NCI-H2029 (cell line): Measurements from ENCODE around the gene IER5L.
"Not testable (repeated sequence)": the region's sequence is repeated elsewhere in the genome, so short reads cannot be mapped to it uniquely, and the experiment has no call there.

Experiments used
- DNase-seq: peaks from one replicate; lab custom pipeline; 2025; lab: John Stamatoyannopoulos, UW

IER5L gene

DNA sequence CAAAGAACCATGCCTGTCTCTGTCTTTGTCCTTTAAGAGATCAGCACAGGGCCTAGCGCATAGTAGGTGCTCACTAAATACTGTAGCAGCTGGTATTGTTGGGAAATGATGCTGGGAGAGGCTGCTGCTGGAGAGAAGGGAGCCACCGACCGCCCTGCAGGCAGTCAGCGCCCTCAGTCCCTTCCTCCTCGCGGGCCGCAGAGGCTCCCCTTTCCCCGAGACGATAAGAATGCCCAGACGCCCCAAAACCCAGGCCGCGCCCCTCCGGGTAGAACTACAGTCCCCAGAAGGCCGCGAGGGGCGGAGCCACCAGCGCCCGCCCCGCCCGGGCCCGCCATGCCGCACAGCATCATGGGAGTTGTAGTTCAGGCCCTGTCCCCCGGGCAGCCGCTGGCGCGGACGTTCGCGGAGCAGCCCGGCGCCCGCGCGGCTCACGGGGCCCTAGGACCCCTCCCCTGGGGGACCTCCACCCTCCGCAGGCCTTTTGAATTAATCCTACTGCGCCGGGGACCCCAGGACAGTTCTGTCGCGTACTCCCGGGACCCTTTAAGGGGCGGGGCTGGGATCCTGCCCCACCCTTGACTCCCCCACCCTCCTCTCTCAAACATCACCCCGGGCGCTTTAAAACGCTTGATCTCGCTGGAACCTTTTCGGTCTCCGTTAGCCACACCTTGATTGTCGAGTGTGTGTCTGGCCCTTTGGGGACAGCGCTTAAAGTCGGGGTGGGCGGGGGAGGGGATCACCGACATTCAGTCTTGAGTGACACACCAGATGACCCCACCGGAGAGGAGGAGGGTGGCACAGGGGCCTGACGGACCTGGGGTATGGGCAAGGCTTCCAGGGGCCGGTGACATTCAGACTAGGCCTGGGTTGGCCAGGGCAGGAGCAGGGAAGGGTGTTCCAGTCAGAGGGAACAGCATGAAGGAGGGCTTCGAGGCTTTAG is 24.8 kb upstream of the IER5L start:
- DNase-seq = peak; percentile 48

DNA sequence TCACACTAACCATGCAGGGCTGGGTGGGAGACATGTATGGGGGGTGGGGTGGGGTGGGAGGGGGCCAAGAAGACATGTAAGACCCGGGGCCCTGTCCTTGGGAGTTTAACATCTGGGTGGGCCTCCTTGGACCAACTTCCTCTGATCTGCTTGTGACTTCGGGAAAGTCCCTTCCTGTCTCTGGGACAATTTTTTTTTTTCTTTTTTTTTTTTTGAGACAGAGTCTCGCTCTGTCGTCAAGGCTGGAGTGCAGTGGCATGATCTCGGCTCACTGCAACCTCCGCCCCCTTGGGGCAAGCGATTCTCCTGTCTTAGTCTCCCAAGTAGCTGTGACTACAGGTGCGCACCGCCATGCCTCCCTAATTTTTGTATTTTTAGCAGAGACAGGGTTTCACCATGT is 23.8 kb upstream of the IER5L start:
- DNase-seq = no peak

DNA sequence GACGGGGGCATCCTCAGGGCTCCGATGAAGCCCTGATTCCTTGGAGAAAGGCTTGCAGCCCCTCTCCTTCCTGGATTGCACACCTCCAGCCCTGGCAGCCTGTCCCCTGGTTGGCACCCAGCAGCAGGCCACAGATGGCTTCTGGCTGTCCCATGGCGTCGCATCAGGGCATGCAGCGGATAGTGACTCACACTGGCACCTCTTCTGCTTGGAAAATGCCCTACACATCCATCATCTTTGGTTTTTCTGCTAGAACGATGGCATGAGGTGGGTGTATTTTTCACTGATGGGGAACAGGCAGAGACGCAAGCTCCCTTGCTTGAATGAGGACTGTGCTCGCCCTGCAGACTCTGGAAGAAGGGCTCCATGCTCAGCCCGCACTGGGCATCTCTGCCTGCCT is 23.2 kb upstream of the IER5L start:
- no peak for DNase-seq

DNA sequence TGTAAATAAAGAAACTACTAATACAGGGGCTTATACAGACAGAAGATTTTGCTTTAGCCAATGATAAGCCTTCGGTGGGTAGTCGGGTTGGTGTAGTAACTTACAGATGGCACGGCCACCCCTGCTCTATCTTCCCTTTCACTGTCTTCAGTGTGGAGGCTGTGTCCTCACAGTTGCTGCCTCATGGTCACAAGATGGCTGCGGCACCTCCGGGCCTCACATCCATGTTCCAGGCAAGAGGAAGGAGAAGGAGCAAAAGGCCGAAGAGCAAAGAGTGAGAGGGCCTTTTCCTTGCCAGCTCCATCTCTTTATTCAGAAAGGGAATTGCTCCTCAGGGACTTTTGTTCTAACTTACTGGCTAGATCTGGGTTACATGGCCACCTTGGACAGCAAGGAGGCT is 22.2 kb upstream of the IER5L start:
- no peak for DNase-seq

DNA sequence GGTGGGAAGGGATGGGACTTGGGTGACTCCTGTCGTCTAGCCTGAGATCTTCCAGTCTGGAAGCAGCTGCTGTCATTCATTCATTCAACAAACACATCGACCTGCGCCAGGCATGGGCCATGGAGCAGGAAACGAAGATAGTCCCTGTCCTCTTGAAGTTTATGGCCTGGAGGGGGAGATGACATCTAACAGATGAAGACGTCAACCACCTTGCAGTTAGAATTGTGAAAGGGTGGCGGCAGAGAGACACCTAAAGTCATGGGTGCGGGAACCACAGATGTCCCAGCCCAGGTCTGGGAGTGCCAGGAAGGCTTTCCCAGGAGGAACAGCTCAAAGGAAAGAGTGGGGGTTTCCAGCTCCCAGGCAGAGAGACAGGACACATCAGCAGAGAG is 21.0 kb upstream of the IER5L start:
- no peak for DNase-seq

DNA sequence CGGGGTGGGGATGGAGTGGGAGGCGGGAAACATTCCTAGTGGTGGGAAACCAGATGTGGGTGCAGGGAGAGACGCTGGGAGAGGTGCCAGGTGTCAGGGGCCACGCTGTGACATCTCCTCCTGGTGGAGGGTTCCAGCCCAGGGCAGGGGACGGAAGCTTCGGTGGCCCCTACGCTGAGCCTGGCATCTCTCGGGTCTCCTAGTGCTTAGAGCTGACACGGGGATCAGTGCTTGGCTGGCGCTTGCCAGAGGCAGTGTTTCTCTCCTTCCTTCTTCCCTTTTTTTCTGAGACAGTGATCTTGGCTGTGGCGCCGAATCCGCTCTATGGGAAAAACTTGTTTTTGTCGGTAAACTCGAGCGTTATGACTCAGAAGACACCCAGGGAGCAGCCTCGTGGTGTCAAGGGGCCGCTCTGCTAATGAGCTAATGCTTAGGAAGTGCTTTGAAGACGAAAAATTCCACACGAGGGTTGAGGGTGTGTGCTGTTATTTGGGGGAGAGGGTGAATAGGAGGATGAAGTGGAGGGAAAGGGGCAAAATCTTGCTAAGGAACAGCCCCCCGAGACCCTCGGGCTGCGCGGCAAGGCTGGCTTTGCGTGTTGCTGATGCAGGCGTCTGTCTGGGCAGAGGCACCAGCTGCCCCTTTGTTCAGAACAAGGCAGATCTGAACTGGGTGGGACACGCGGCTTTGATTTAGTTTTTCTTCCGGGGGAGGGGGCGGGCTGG is 20.4 kb upstream of the IER5L start:
- no peak for DNase-seq

DNA sequence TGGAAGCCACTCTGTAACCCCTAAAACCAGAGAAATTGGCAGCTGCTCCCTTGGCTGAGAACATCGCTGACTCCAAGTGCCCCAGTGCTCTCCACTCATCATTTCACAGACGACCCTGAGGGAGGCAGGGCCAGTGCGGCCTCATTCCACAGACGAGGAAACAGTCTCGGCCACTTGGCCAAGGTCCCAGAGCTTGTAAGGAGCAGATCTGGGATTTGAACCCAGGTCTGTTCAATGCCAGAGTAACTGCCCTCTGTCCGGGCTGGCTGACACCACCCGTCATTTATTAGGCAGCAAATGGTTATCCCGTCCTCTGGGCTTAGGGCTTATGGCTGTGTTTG is 19.9 kb upstream of the IER5L start:
- DNase-seq = no peak

DNA sequence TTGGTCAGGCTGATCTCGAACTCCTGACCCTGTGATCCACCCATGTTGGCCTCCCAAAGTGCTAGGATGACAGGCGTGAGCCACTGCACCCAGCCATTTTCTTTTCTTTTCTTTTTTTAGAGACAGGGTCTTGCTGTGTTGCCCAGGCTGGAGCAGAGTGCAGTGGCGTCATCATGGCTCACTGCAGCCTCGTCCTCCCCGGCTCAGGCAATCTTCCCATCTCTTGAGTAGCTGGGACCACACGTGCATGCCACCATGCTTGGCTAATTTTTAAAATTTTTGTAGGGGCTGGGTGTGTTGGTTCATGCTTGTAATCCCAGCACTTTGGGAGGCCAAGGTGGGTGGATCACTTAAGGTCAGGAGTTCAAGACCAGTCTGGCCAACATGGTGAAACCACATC is 19.0 kb upstream of the IER5L start:
- not testable (repeated sequence) for DNase-seq

DNA sequence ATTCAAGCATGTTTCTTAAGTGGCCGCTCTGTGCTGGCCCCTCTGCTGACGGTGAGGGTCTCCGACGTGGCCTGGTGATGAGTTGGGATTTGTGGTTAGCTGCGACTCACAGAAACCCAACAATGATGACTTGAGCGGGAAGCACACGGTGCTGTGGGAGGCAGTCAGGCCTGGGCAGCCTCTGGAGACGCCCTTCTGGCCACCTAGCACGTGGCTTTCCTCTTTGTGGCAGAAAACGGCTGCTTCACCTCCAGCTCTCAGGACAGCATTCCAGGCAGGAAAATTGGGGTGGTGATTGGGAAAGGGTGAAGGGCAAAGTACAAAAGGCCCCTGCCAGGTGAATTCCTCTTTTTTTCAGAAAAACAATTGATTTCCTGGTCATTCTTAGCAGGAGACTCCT is 17.5 kb upstream of the IER5L start:
- no peak for DNase-seq

DNA sequence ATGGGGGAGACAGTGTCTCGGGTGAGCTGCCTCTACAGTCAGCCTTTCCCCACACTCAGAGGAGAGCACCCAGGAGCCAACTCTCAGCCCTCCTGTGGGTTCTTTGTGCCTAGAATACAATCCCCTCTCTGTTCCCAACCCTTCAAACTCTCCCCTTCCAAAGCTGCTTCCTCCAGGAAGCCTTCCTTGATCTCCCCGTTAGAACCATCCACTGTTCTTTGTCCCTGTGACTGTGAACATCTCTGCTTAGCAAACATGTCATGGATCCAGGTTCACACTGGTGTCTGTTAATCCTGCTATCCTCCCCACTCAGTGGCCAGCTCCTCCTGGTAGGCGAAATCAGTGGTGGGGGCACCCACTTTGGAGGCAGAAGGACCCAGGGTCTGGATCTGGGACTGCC is 16.2 kb upstream of the IER5L start:
- no peak for DNase-seq

DNA sequence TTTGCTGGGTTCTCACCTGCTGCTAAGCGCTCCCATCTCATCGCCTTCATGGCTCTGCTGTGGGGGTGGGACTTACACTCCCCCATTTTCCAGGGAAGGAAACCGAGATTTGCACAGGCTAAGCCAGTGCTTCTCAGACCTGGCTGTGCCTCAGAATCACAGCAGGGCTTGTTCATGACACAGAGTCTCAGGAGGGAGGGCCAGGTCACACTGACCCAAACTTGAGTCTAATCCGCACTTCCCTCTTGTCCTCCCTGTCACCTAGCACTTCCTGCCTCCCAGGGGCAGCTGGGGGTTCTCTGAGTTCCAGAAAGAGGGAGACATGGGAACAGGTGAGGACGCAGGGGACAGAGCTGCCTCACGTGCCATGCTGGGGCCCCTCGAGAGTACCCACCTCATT is 15.6 kb upstream of the IER5L start:
- DNase-seq = no peak

DNA sequence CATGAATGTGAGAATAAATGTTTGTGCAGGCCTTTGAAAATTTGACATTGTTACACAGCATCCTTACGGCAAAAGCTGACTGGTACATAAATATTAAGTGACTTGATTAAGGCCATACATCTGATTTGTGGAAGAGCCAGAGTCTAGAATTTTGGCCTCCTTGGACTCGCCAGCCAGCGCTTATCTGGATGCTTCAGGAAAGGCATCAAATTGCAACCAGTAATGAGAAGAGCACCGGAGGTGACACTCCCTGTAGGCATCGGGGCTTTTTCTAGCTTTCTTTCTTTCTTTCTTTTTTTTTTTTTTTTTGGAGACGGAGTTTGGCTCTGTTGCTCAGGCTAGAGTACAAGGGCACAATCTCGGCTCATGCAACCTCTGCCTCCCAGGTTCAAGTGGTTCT is 13.2 kb upstream of the IER5L start:
- DNase-seq = no peak

DNA sequence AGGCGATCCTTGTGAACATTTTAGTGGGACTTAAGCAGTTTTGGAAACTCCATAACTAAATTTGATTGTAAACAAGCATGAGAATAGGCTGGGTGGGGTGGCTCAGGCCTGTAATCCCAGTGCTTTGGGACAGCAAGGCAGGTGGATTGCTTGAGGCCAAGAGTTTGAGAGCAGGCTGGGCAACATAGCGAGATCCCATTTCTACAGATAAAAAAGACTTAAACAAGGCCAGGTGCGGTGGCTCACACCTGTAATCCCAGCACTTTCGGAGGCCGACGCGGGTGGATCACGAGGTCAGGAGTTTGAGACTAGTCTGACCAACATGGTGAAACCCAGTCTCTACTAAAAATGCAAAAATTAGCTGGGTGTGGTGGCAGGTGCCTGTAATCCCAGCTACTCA is 11.9 kb upstream of the IER5L start:
- DNase-seq = not testable (repeated sequence)

DNA sequence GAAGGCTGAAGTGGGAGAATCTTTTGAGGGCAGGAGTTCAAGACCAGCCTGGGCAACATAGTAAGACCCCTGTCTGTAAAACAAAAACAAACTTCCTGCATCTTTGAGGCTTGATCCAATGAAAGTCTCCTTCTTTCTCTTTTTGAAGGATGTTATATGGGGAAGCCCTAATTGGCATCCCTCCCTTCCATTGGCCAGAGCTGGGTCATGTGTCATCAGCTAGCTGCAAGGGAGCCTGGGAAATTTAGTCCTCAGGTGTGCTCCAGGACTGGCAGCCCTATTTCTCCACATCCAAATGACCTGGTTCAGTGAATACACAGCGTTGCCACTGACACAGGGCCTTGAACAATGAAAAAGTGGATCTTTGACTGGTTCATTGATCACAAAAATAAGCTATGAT is 9.0 kb upstream of the IER5L start:
- DNase-seq = no peak

DNA sequence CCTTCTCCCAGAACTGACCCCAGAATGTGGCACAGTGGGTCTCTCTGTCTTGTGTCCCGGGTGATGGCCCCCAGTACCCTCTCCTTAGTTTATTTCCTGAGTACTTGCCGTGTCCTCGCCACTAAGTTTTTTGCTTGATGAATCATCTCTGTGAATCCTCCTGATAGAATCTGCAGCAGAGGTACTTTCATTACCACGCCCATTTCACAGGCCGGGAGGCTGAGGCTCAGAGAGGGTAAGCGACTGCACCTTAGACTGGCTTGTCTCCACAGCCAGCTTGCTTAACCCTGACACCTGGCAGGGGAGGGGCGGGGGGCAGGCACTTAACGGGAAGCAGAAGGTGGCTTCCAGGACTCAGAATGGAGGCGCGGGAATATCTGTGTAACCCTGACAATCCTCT is 7.9 kb upstream of the IER5L start:
- DNase-seq = no peak

DNA sequence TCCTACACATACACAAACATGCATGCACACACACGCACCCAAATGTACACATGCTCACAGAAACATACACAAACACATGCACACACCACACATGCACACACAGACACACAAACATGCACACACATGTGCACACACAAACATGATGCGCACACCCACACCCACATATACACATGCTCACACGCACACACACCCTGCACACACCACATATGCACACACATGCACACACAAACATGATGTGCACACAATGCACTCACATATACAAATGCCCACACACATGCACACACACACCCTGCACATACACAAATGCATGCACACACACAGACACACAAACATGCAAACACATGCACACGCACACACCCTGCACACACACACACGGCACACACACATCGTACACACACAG is 7.3 kb upstream of the IER5L start:
- DNase-seq = no peak

DNA sequence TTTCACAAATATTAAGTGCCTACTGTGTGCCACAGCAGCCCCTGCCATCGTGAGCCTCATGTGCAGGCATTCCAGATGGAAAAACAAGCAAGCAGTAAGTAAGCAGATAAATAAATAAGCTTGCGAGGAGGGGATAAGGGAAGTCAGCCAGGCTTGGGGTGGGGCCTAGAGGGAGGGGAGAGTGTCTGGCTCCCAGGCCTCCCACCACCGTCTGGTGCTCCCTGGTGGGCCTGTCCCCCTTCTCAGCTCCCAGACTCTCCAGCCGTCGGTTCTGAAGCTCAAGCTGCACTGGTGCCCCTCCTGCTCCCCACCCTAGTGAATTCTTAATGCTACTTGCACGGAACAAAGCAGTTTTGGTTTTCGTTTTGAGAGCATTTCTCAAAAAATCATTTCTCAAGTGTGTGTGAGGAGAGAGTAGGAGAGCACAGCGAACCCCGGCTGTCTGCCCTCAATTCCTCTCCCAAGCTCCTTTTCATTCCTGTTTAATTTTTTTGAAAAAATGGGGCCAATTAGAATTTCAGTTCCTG is 6.6 kb upstream of the IER5L start:
- no peak for DNase-seq

DNA sequence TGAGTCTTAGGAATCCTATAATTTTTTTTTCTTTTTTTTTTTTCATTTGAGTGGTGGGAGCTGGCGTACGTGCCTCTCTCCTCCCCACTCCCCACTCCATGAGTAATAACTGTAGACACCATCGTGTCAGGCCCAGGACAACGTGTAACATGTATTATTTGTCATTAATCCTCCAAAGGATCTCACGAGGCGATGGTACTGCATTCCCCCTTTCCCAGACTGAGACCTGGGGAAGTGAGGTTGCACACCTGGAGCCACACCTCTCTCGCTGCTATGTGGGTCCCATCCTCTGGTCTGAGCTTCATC is 6.1 kb upstream of the IER5L start:
- no peak for DNase-seq

DNA sequence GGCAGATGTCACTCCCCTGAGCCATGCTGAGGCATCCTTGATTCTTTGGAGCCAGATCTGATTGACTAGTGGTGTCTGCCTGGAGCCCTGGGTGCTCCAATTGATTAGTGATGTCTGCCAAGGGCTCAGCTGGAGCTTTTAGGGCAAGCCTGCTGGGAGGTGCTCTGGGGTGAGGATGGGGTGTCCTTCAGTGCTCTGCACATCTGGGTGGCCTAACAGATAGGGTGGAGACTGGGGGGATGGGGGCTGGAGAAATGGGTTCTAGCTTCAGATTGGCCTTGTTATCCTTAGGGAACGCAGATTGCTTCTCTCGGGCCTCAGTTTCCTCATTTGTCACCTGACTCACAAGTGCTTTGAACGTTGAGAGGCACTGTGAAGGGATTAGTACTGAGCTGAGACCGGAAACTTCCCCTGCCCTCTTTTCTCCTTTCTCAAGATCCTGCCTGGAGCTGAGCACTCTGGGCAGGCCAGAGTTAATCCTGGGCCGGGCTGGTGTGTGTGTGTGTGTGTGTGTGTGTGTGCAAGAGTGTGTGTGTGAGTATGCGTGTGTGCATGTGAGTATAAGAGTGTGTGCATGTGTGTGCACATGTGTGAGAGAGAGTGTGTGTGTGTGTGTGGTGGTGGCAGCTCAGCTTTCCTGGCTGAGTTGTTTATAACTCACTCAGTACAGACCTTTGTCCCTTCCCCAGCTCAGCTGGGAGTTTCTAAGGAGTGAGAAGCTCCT is 5.6 kb upstream of the IER5L start:
- no peak for DNase-seq

DNA sequence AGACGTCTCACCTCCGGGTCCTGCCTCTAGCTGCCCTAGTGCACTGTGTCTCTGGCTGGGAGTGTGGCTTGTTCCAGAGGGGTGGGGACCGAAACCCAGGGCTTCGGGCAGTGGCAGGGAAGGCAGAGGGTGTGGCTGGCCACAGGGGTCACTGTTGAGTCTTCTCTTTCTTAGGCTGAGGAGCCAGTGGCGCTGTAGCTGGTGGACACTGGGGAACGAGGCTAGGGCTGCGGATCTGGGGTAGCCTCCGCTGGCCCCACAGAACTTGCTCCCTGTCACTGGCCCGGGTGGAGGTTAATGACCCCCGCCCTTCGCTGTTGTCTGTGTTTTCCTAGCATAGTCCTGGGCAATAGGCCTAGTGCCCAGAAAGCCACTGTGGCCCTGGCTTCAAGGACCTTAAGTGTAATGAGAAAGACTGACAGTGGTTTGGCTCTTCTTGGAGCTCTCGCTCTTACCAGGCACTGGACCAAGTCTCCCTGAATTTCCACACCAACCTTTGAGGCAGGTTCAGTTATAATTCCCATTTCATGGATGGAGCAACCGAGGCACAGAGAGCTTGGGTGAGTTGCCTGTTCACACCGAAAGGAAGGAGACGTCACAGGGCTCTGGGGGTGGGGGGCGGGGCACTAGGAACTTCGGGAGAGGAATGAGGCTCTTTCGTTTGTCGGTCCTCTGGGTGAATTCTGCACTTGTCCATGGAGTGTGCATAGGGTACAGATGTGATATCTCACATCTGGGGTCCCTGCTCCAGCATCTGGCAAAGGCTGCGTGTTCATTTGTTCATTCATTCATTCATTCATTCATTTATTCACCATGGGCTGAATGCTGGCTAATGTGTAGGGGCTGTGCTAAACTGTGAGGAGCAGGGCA is 4.8 kb upstream of the IER5L start:
- no peak for DNase-seq

DNA sequence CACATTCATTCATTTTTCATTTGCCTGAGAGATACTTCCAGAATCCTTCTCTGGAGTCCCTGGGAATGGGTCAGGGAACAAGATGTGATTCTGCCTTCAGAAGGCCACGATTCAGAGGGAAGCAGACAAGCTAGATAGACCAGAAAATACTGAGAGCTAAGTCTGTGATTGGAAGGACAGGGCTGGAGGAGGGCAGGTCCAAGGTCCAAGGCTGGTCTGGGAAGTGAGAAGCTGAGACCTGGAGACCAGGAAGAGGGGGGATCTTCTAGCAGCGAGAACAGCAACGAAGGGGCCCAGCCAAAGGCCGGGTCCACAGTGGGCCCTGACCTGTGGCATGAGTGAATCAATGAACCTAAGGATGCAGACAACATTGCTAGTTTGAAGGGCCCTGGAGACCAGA is 4.1 kb upstream of the IER5L start:
- no peak for DNase-seq

DNA sequence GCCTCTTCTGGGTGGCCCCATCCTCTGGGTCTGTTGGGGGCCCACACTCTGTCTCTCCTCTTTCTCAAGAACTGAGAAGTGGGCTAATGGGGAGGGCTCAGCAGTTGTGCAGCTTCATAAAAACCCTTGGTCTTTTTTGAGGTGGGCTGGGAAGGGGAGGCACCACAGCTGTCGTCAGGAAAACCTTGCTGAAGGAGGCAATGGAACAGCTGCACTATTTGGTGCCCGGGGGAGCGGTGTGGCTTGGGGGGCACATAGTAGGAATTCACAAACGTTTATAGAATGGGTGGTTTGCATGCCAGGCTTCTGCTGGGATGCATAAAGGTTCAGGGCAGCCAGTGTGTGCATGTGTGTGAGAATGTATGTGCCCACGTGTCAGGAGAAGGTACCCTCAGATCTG is 3.2 kb upstream of the IER5L start:
- no peak for DNase-seq
